Esophagus squamous epithelium (tissue), 5 donors: ENCODE measurements around the gene FUT4. TPM values are rescaled to one million over a fixed set of nuclear protein-coding genes. Genes with fewer than 3 reads are reported as not detected.

Source experiments
- DNase-seq: peaks from one replicate; lab custom pipeline; 2025; lab: John Stamatoyannopoulos, UW
- H3K27ac ChIP-seq, 4 donors: fragments of 200-600 bp; sonication (generic); one replicate each; pipeline ENCODE4 v1.5.1; 2016 to 2019; ENCODE audit warnings: mild to moderate bottlenecking in 1 of 4
- H3K27me3 ChIP-seq, 4 donors: fragments of 200-600 bp; sonication (generic); 1 replicate in 3 of 4; 2 replicates in 1 of 4; pipeline versions ENCODE4 v1.5.1 to v1.6.0; 2017 to 2021; ENCODE audit warnings: antibody characterized with exemption in 1 of 4
- H3K36me3 ChIP-seq, 3 donors: fragments of 200-600 bp; sonication (generic); one replicate each; pipeline ENCODE4 v1.5.1; 2016 to 2019
- H3K4me1 ChIP-seq, 3 donors: fragments of 200-600 bp; sonication (generic); one replicate each; pipeline ENCODE4 v1.5.1; 2017 to 2019
- H3K4me3 ChIP-seq, 4 donors: fragments of 200-600 bp; sonication (generic); 1 replicate in 3 of 4; 2 replicates in 1 of 4; pipeline ENCODE4 v1.5.1; 2016 to 2019; ENCODE audit warnings: mild to moderate bottlenecking in 2 of 4, moderate library complexity in 1 of 4
- H3K9me3 ChIP-seq, 3 donors: fragments of 200-600 bp; sonication (generic); one replicate each; pipeline ENCODE4 v1.5.1; 2016 to 2019
- POLR2A ChIP-seq, 4 donors: fragments of 450-650 bp; IDR thresholded peaks; one replicate each; pipeline ENCODE4 v1.6.1; 2017; ENCODE audit warnings: antibody characterized with exemption in 4 of 4, mild to moderate bottlenecking in 4 of 4, moderate library complexity in 3 of 4
- WGBS, 2 donors: methylation state at CpG; one replicate each; pipeline ENCODE4 v1.1.5; 2018; 5-methylcytosine and 5-hydroxymethylcytosine counted together
- intact Hi-C: fragments of 100-400 bp; cut with DNase I; formaldehyde crosslinking; loops from one replicate; pipeline ENCODE4 v1.15.0; 2022
- total RNA-seq, 4 donors: library from RNA; depleted of rRNA; stranded (reverse); fragments of >200 nt; gene quantifications; one replicate each; pipeline ENCODE4 v1.1.0, GENCODE V29; 2016
- TF ChIP-seq, protein P1 (sequence below), 6 experiments: fragments of 450-650 bp in 4 of 6; fragments of 200-600 bp in 2 of 6; sonication (generic) in 2 of 6; IDR thresholded peaks; one replicate each; pipeline ENCODE4 v1.5.1; 2016 to 2019; ENCODE audit warnings: antibody characterized with exemption in 6 of 6, mild to moderate bottlenecking in 4 of 6, moderate library complexity in 4 of 6
- donor health status: DM: yes; HTN: yes; CAD: no.

The FUT4 gene
- total RNA-seq, 4 donors from 2014 or later = 1.4 to 6.1 (median 1.8) TPM

DNA sequence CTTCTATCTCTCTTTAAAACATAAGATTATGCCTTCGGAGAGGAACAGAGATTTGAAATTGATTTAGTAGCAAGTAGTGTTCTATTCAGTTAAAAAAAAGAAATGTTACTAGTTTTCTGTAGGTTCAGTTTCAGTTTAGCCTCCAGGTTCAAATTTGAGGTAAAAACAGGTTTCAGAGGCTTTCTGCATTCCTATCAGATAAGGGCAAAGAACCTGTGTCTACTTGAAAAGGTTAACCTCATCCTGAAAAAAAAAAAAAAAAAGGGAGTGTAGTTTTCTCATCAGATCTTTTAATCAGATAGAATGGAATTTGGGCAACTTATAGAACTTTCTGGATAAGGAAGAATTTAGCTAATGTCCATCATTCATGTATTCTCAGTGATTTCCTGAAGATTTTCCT, 19.4 kb upstream of the FUT4 start:
- no peak for DNase-seq
- TF ChIP-seq, protein P1, sequence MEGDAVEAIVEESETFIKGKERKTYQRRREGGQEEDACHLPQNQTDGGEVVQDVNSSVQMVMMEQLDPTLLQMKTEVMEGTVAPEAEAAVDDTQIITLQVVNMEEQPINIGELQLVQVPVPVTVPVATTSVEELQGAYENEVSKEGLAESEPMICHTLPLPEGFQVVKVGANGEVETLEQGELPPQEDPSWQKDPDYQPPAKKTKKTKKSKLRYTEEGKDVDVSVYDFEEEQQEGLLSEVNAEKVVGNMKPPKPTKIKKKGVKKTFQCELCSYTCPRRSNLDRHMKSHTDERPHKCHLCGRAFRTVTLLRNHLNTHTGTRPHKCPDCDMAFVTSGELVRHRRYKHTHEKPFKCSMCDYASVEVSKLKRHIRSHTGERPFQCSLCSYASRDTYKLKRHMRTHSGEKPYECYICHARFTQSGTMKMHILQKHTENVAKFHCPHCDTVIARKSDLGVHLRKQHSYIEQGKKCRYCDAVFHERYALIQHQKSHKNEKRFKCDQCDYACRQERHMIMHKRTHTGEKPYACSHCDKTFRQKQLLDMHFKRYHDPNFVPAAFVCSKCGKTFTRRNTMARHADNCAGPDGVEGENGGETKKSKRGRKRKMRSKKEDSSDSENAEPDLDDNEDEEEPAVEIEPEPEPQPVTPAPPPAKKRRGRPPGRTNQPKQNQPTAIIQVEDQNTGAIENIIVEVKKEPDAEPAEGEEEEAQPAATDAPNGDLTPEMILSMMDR (IDR thresholded peaks at IDR 0.05) = no peak
- TF ChIP-seq POLR2A (IDR thresholded peaks at IDR 0.05) = no peak
- Histone ChIP-seq H3K4me1 (peaks cover 0 to 21% (median 0%) of the 10 kb centered on the region in 3 donors), H3K9me3 (no peaks in the 10 kb centered on the region), H3K36me3 (no peaks in the 10 kb centered on the region), H3K27ac (no peak overlapping the region), H3K4me3 (no peak overlapping the region), H3K27me3 (peaks cover 0 to 3% (median 0%) of the 10 kb centered on the region in 4 donors)
- WGBS, 2 donors = 85 to 89% methylated on average over 1 of the region's 1 CpG
- intact Hi-C loops = loop anchor here (10.0 kb wide), 1 partner anchor 70 kb away; no protein-coding TSS in a partner anchor

DNA sequence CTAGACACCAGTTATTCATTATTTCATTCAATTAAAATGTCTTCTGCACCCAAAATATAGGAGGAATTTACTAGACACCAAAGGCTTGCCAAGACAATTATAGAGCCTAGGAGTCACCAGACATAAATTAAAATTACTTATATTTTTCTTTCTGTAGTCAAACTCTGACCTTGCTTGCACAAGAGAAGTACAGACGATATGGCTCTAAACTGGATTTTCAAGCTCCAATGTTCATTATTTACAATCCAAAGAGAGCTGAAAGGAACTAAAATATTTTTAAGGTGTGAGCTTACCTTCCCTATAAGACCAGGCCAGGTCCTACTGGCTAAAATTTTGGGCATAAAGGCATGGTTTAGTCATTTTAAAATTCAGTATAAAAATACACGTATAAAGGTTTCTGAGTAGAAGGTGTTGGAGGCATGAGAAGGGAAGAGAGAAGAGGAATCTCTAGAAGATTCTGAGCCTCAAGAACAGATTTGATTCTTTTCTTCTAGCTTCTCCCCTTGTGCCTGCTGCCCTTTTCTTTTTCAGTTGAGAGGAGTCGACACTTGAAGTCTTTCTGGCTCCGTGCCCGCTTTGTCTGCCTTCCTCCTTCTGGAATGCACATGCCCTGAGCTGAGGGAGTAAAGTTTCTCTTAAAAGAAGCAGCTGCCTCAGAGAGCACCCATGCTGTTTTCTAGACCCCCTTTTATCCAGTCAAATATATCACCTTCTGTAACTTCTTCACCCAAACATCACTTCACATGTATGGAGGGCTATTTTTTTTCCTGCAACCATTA, 18.0 kb upstream of the FUT4 start:
- H3K36me3 ChIP-seq = no peaks in the 10 kb centered on the region
- WGBS, 2 donors = 23 to 26% methylated on average over 5 of the region's 5 CpGs
- H3K27me3 ChIP-seq = peaks cover 0 to 3% (median 0%) of the 10 kb centered on the region in 4 donors
- intact Hi-C loops = loop anchor here (10.0 kb wide), 1 partner anchor 69 kb away; no protein-coding TSS in a partner anchor
- H3K9me3 ChIP-seq = no peaks in the 10 kb centered on the region
- TF ChIP-seq, protein P1 (IDR thresholded peaks at IDR 0.05) = no peak
- TF ChIP-seq POLR2A (IDR thresholded peaks at IDR 0.05) = no peak
- no peak for DNase-seq
- no peak overlapping the region for H3K4me3 ChIP-seq
- peaks cover 0 to 21% (median 0%) of the 10 kb centered on the region in 3 donors for H3K4me1 ChIP-seq
- peak overlapping the region in 1 of 4 donors; percentile 18 for H3K27ac ChIP-seq

DNA sequence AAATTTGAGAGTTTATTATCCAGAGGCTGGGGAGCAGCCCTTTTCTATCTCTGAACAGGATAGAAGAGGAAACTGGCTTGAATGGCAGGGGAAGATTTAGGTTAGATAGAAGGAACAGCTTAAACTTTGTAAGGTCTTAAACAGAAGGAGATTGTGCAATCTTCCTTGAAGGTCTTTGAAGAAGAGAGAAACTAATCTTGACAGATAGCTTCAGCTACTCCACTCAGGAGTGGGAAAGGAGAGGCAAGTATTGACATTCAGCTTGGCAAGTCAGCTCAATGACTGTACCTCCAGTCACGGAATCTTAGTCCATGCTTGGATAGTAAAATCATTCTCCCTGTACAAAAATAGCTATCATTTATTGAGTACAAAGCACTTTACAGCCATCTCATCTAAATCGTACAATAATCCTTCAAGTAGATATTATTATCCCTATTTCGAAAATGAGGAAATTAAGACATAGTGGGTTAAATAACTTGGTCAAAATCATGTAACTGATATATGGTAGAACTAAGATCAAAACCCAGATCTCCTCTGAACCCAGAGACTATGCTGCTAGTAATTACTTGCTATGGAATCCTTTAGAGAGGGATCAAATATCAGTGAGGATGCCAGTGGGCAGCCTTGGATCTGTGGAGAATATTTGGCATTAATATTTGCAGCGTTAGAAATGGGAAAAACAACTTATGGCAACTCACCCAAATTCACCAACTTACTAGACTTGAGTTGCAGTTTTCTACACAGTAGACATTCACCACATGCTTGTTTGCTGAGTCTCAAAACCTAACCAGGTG, 16.9 kb upstream of the FUT4 start:
- H3K36me3 ChIP-seq = no peaks in the 10 kb centered on the region
- TF ChIP-seq, protein P1 (IDR thresholded peaks at IDR 0.05) = no peak
- H3K27me3 ChIP-seq = peaks cover 0 to 3% (median 0%) of the 10 kb centered on the region in 4 donors
- 11 to 54% methylated on average over 4 of the region's 4 CpGs for WGBS, 2 donors
- DNase-seq = no peak
- no peak overlapping the region for H3K27ac ChIP-seq
- H3K9me3 ChIP-seq = no peaks in the 10 kb centered on the region
- intact Hi-C loops = loop anchor here (10.0 kb wide), 1 partner anchor 68 kb away; no protein-coding TSS in a partner anchor
- peaks cover 0 to 21% (median 0%) of the 10 kb centered on the region in 3 donors for H3K4me1 ChIP-seq
- no peak overlapping the region for H3K4me3 ChIP-seq

DNA sequence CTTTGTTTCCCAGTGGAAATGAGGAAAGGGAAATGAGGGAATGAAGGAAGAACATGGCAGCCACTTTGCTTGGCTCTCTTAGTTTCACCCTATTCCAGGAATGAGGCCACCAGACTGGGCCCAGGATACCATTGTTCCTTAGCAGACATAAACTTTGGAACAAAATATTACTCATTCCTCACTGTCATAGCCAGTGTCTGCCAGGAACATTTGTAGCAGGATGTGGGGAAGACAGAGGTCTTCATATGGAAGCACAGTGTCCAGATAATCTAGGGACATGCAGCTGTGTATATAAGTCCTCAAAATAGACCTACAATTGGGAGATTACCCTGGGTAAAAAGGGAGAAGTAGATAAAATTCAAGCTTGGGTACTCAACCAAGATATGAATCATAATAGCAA, 15.2 kb upstream of the FUT4 start:
- no peak overlapping the region for H3K27ac ChIP-seq
- no peaks in the 10 kb centered on the region for H3K27me3 ChIP-seq
- H3K4me3 ChIP-seq = no peak overlapping the region
- H3K9me3 ChIP-seq = no peaks in the 10 kb centered on the region
- DNase-seq = no peak
- no peaks in the 10 kb centered on the region for H3K36me3 ChIP-seq
- TF ChIP-seq, protein P1 (IDR thresholded peaks at IDR 0.05) = no peak
- TF ChIP-seq POLR2A (IDR thresholded peaks at IDR 0.05) = no peak
- peaks cover 0 to 21% (median 0%) of the 10 kb centered on the region in 3 donors for H3K4me1 ChIP-seq
- intact Hi-C loops = loop anchor here (10.0 kb wide), 1 partner anchor 66 kb away; no protein-coding TSS in a partner anchor
